Activated T-cell treated with anti-CD3 and anti-CD28 coated beads, Interleukin-2, amount 50 U/mL, for 72 hours (primary cell): ENCODE measurements around the gene TECTA. TPM values are rescaled to one million over a fixed set of nuclear protein-coding genes. Genes with fewer than 3 reads are reported as not detected.
A peak's percentile ranks its signal among the peaks of the same experiment; 100 is the strongest.
"Not testable (repeated sequence)": the region's sequence is repeated elsewhere in the genome, so short reads cannot be mapped to it uniquely, and the experiment has no call there.

Source experiments
- ATAC-seq, 2 donors: fragments of 150-1000 bp; cut with Tn5 transposase; replicated peaks in 1 of 2; 2 replicates each; pipeline ENCODE4 v1.10.0; 2021; ENCODE audit warnings: moderate library complexity in 2 of 2, mild to moderate bottlenecking in 1 of 2
- DNase-seq, 2 donors: peaks; one replicate each; pipeline ENCODE4 v3.0.0; 2021 to 2022; ENCODE audit warnings: mixed read lengths in 1 of 2
- H3K27ac Mint-ChIP-seq: one replicate; pipeline ENCODE4 v1.8.0; 2022; ENCODE audit warnings: mild to moderate bottlenecking, moderate library complexity, mixed read lengths
- H3K27me3 Mint-ChIP-seq: one replicate; pipeline ENCODE4 v1.8.0; 2022; ENCODE audit warnings: low read depth, mixed read lengths
- H3K36me3 Mint-ChIP-seq, 2 donors: one replicate each; pipeline ENCODE4 v1.8.0; 2022; ENCODE audit warnings: mixed read lengths in 2 of 2, mild to moderate bottlenecking in 1 of 2; ENCODE audit not compliant: insufficient read depth in 2 of 2
- H3K4me1 Mint-ChIP-seq: one replicate; pipeline ENCODE4 v1.8.0; 2022; ENCODE audit warnings: low read depth, mixed read lengths
- H3K4me3 Mint-ChIP-seq, 2 donors: one replicate each; pipeline ENCODE4 v1.8.0; 2022; ENCODE audit warnings: mild to moderate bottlenecking in 2 of 2, mixed read lengths in 2 of 2, moderate library complexity in 2 of 2
- H3K9me3 Mint-ChIP-seq, 2 donors: one replicate each; pipeline ENCODE4 v1.8.0; 2022; ENCODE audit warnings: mixed read lengths in 2 of 2
- total RNA-seq, 2 donors: library from RNA; stranded (reverse); gene quantifications; one replicate each; pipeline ENCODE4 v1.2.3, GENCODE V29; 2022

TECTA gene
- total RNA-seq, 2 donors from 2014 or later: 0.34 to 0.39 TPM

- H3K36me3 Mint-ChIP-seq: no peaks in the 10 kb centered on the region
- ATAC-seq (peak; percentile 60 to 76), DNase-seq (peak; percentile 39 to 52)
- H3K9me3 Mint-ChIP-seq: no peaks in the 10 kb centered on the region
- peak overlapping the region; percentile 11 for H3K27ac Mint-ChIP-seq
- peaks cover 27% of the 10 kb centered on the region for H3K27me3 Mint-ChIP-seq
- H3K4me3 Mint-ChIP-seq: peak overlapping the region in 1 of 2 donors; percentile 69
- peaks cover 24% of the 10 kb centered on the region for H3K4me1 Mint-ChIP-seq
Observed at GRCh38 chr11:121237686-121238658, 136.9 kb downstream of the TECTA start.

- DNase-seq (no peak), ATAC-seq (no peak)
- peaks cover 24% of the 10 kb centered on the region for H3K4me1 Mint-ChIP-seq
- H3K36me3 Mint-ChIP-seq: no peaks in the 10 kb centered on the region
- peaks cover 27% of the 10 kb centered on the region for H3K27me3 Mint-ChIP-seq
- H3K27ac Mint-ChIP-seq: no peak overlapping the region
- H3K9me3 Mint-ChIP-seq: no peaks in the 10 kb centered on the region
- no peak overlapping the region for H3K4me3 Mint-ChIP-seq
Observed at GRCh38 chr11:121238956-121239355, 137.9 kb downstream of the TECTA start.

DNA sequence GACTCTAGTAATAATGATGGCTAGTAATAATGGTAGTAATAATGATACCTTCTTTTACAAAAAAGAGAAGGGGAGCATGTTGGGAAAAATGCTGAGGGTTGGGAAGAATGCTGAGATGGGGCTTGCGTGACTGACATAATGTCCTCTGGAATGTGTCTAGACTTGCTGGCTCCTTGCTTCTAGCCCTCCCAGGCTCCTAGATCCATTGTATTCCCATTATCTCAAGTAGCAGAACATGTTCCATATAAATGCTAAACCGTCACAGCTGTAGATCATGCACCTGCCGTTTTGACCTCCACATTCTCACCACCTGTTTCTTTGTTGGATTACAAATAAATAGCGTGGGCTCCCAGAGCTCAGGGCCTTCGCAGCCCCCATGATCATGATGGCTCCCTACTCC lies 139.0 kb downstream of the TECTA start:
- DNase-seq, H3K36me3 Mint-ChIP-seq, H3K9me3 Mint-ChIP-seq, H3K4me3 Mint-ChIP-seq, H3K27ac Mint-ChIP-seq, ATAC-seq: not testable (repeated sequence)
- H3K4me1 Mint-ChIP-seq: peaks cover 24% of the 10 kb centered on the region
- peaks cover 19% of the 10 kb centered on the region for H3K27me3 Mint-ChIP-seq

GRCh38 chr11:121240650-121241303 lies 139.7 kb downstream of the TECTA start:
- H3K27ac Mint-ChIP-seq: no peak overlapping the region
- no peak for ATAC-seq
- H3K9me3 Mint-ChIP-seq: no peaks in the 10 kb centered on the region

More at GRCh38 chr11:121240650-121241303, 139.7 kb downstream of the TECTA start:
- Mint-ChIP-seq H3K36me3 (no peaks in the 10 kb centered on the region), H3K4me1 (peaks cover 22% of the 10 kb centered on the region), H3K4me3 (no peak overlapping the region), H3K27me3 (peaks cover 11% of the 10 kb centered on the region)
- DNase-seq: no peak

Other genes starting within 250 kb of the TECTA start
- gene TBCEL, start 77.1 kb upstream of the TECTA start, total RNA-seq: 10 to 100 TPM; 13.3 to 14.7 TPM
- 10 to 100 TPM; 18.2 to 21.5 TPM for gene SC5D, start 191.5 kb downstream of the TECTA start, total RNA-seq